ENCODE results near the gene GBE1. TPM values are rescaled to one million over a fixed set of nuclear protein-coding genes. Genes with fewer than 3 reads are reported as not detected.

GBE1 gene
- total RNA-seq, 1 donor from 2014 or later: 11.3 TPM

GRCh38 chr3:81516042-81516441 lies 245.4 kb downstream of the GBE1 start:
- no peak for DNase-seq
- Mint-ChIP-seq H3K4me1 (ENCODE audit: low read depth, unreplicated experiment) (no peaks in the 10 kb centered on the region), H3K27ac (ENCODE audit: unreplicated experiment) (no peak overlapping the region), H3K27me3 (ENCODE audit: unreplicated experiment) (no peaks in the 10 kb centered on the region), H3K4me3 (ENCODE audit: unreplicated experiment) (no peak overlapping the region), H3K9me3 (ENCODE audit: unreplicated experiment) (peaks cover 2% of the 10 kb centered on the region), H3K36me3 (ENCODE audit: unreplicated experiment) (no peaks in the 10 kb centered on the region)
- TF ChIP-seq, protein P1, sequence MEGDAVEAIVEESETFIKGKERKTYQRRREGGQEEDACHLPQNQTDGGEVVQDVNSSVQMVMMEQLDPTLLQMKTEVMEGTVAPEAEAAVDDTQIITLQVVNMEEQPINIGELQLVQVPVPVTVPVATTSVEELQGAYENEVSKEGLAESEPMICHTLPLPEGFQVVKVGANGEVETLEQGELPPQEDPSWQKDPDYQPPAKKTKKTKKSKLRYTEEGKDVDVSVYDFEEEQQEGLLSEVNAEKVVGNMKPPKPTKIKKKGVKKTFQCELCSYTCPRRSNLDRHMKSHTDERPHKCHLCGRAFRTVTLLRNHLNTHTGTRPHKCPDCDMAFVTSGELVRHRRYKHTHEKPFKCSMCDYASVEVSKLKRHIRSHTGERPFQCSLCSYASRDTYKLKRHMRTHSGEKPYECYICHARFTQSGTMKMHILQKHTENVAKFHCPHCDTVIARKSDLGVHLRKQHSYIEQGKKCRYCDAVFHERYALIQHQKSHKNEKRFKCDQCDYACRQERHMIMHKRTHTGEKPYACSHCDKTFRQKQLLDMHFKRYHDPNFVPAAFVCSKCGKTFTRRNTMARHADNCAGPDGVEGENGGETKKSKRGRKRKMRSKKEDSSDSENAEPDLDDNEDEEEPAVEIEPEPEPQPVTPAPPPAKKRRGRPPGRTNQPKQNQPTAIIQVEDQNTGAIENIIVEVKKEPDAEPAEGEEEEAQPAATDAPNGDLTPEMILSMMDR (IDR thresholded peaks at IDR 0.05; ENCODE audit: partially characterized antibody, unreplicated experiment): no peak

DNA sequence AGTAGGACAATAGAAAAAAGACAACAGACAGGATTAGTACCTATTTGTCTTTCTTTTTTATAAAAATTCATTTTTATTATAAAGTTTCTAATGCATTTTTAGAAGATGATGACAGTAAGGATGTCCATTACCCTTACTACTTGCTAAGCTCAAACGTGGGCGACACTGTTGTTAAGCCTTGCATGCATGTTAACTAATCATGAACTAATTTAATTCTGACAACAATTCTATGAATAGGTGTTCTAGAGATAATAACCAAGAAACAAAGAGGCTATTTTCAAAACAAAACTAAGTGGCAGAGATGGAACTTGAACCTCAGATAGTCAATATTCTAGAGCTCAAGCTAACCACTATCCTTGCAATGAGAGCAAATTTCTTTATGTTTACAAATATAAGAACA lies 247.9 kb downstream of the GBE1 start:
- no peak overlapping the region for H3K4me3 Mint-ChIP-seq (ENCODE audit: unreplicated experiment)
- H3K27ac Mint-ChIP-seq (ENCODE audit: unreplicated experiment): no peak overlapping the region
- no peaks in the 10 kb centered on the region for H3K36me3 Mint-ChIP-seq (ENCODE audit: unreplicated experiment)
- TF ChIP-seq, protein P1 (IDR thresholded peaks at IDR 0.05; ENCODE audit: partially characterized antibody, unreplicated experiment): no peak
- H3K9me3 Mint-ChIP-seq (ENCODE audit: unreplicated experiment): peaks cover 2% of the 10 kb centered on the region
- no peak for DNase-seq
- no peaks in the 10 kb centered on the region for H3K27me3 Mint-ChIP-seq (ENCODE audit: unreplicated experiment)
- no peaks in the 10 kb centered on the region for H3K4me1 Mint-ChIP-seq (ENCODE audit: low read depth, unreplicated experiment)

DNA sequence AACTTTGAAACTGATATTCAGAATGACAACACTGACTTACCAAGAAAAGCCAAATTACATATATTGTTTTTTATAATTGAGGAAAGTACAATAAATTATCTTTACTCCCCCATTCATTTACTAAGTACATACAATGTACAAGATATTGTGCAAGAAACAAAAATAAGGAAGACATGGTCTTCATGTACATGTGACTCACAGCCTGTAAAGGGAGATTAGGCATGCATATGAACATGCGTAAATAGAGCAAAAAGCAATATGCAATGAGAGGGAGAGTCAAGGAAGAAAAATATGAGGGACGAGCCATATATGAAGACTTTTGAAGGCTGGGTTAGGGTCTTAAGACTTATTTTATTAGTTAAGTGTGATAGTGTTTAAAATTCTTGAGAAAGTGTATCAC lies 258.4 kb downstream of the GBE1 start:
- Mint-ChIP-seq H3K9me3 (ENCODE audit: unreplicated experiment) (peaks cover 1% of the 10 kb centered on the region), H3K4me1 (ENCODE audit: low read depth, unreplicated experiment) (peaks cover 9% of the 10 kb centered on the region), H3K27me3 (ENCODE audit: unreplicated experiment) (no peaks in the 10 kb centered on the region), H3K4me3 (ENCODE audit: unreplicated experiment) (no peak overlapping the region), H3K36me3 (ENCODE audit: unreplicated experiment) (peaks cover 4% of the 10 kb centered on the region), H3K27ac (ENCODE audit: unreplicated experiment) (no peak overlapping the region)
- TF ChIP-seq, protein P1 (IDR thresholded peaks at IDR 0.05; ENCODE audit: partially characterized antibody, unreplicated experiment): no peak
- no peak for DNase-seq

GRCh38 chr3:81502236-81502635 lies 259.2 kb downstream of the GBE1 start:
- DNase-seq: no peak
- Mint-ChIP-seq H3K4me3 (ENCODE audit: unreplicated experiment) (no peak overlapping the region), H3K27ac (ENCODE audit: unreplicated experiment) (no peak overlapping the region), H3K9me3 (ENCODE audit: unreplicated experiment) (peaks cover 1% of the 10 kb centered on the region), H3K27me3 (ENCODE audit: unreplicated experiment) (no peaks in the 10 kb centered on the region), H3K4me1 (ENCODE audit: low read depth, unreplicated experiment) (peaks cover 9% of the 10 kb centered on the region), H3K36me3 (ENCODE audit: unreplicated experiment) (peaks cover 4% of the 10 kb centered on the region)
- TF ChIP-seq, protein P1 (IDR thresholded peaks at IDR 0.05; ENCODE audit: partially characterized antibody, unreplicated experiment): no peak

DNA sequence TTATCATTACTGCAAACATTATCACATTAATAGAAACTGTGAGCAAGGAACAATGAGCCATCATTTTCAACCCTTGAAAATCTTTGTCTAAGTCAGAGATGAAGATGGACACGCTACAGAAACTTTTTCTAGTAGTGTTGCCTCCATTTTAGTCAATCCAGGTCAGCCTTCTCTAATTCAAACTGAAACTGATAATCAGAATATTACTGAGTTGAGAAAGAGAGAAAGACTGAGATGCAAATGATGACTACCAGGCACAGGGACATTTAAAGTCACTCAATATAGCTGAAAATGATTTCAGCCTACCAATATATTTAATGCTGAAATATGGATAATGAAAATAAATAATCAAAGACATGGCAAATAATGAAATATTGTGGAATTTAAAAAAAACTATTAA lies 261.4 kb downstream of the GBE1 start:
- peaks cover 1% of the 10 kb centered on the region for H3K9me3 Mint-ChIP-seq (ENCODE audit: unreplicated experiment)
- H3K27ac Mint-ChIP-seq (ENCODE audit: unreplicated experiment): no peak overlapping the region
- no peaks in the 10 kb centered on the region for H3K4me1 Mint-ChIP-seq (ENCODE audit: low read depth, unreplicated experiment)
- H3K4me3 Mint-ChIP-seq (ENCODE audit: unreplicated experiment): no peak overlapping the region
- no peak for DNase-seq
- H3K36me3 Mint-ChIP-seq (ENCODE audit: unreplicated experiment): peaks cover 4% of the 10 kb centered on the region
- TF ChIP-seq, protein P1 (IDR thresholded peaks at IDR 0.05; ENCODE audit: partially characterized antibody, unreplicated experiment): no peak
- no peaks in the 10 kb centered on the region for H3K27me3 Mint-ChIP-seq (ENCODE audit: unreplicated experiment)
